ENCODE results near the gene INSRR. TPM values are rescaled to one million over a fixed set of nuclear protein-coding genes. Genes with fewer than 3 reads are reported as not detected.

Gene INSRR
- total and polyA plus RNA-seq, 2 of the 8 experiments (the other 6 are each of a cell fraction or from before 2014, with no cell fraction given): 0.02 TPM; not detected in 1

- H2BK120ac ChIP-seq (replicated peaks; ENCODE audit: low read depth, low read length): no peak overlapping the region
- TF ChIP-seq SAP30 (IDR thresholded peaks at IDR 0.05; ENCODE audit: insufficient read depth, insufficient replicate concordance, low read length) (no peak), SRF (IDR thresholded peaks at IDR 0.05; ENCODE audit: low read depth, low read length) (no peak), YY1 (IDR thresholded peaks at IDR 0.05; ENCODE audit: low read depth, low read length) (no peak), CREB1 (IDR thresholded peaks at IDR 0.05) (no peak), CTCF (IDR thresholded peaks at IDR 0.05; ENCODE audit: control extremely low read depth in 1 of 3, insufficient read depth in 1 of 3, low read depth in 1 of 3, low read length in 3 of 3) (no peak), HDAC6 (IDR thresholded peaks at IDR 0.05; ENCODE audit: low read depth, low read length) (no peak), CHD2 (IDR thresholded peaks at IDR 0.05; ENCODE audit: low read length) (no peak), ATF3 (IDR thresholded peaks at IDR 0.05; ENCODE audit: insufficient read depth, low read depth, low read length) (no peak), CBX5 (IDR thresholded peaks at IDR 0.05; ENCODE audit: low read depth, low read length) (no peak), NRF1 (IDR thresholded peaks at IDR 0.05; ENCODE audit: low read depth, low read length) (no peak)
- no peak overlapping the region for H2BK20ac ChIP-seq (ENCODE audit: low read length)
- no peak overlapping the region for H4K8ac ChIP-seq (ENCODE audit: extremely low read depth, insufficient read depth, low read length)
- H3K23me2 ChIP-seq (ENCODE audit: low read depth, low read length): peaks cover 6% of the 10 kb centered on the region; the same call in 1 of the 2 replicates
- no peak overlapping the region for H3K27ac ChIP-seq (ENCODE audit: low read depth, low read length)
- peaks cover 28 to 42% (median 40%) of the 10 kb centered on the region in 4 experiments for H3K27me3 ChIP-seq (replicated peaks in 1 of 4; ENCODE audit: control insufficient read depth in 3 of 4, extremely low read depth in 1 of 4, insufficient read depth in 3 of 4, low read length in 3 of 4)
- H3K56ac ChIP-seq (replicated peaks; ENCODE audit: insufficient read length, low read depth, low read length): no peak overlapping the region
- H3K4me2 ChIP-seq (ENCODE audit: insufficient read depth in 1 of 2, low read depth in 2 of 2, low read length in 2 of 2): no peak overlapping the region
- H3K9me3 ChIP-seq (ENCODE audit: insufficient read depth in 2 of 2, low read depth in 1 of 2, low read length in 1 of 2): no peaks in the 10 kb centered on the region
- H4K91ac ChIP-seq (replicated peaks; ENCODE audit: insufficient read length, low read length): no peak overlapping the region
- no peak overlapping the region for H2AK5ac ChIP-seq (ENCODE audit: low read depth, low read length)
- H2BK15ac ChIP-seq (ENCODE audit: low read length): no peak overlapping the region
- peaks cover 7 to 10% of the 10 kb centered on the region in 2 experiments for H4K20me1 ChIP-seq (replicated peaks in 1 of 2; ENCODE audit: control insufficient read depth in 1 of 2, insufficient read depth in 2 of 2, low read length in 2 of 2)
- H3K4ac ChIP-seq (replicated peaks; ENCODE audit: insufficient read length, low read depth, low read length): no peak overlapping the region
- H2BK12ac ChIP-seq (ENCODE audit: low read depth, low read length): peak overlapping the region; percentile 39; the same call in 1 of the 2 replicates
- DNase-seq (ENCODE audit: low read depth in 1 of 2, low spot score in 2 of 2) (no peak), FAIRE-seq (no peak)
- H2AFZ ChIP-seq (ENCODE audit: low read length): no peak overlapping the region
- H3K23ac ChIP-seq (ENCODE audit: insufficient read length): no peak overlapping the region
- WGBS, 2 experiments (ENCODE audit: extremely low coverage in 1 of 2, insufficient coverage in 1 of 2, insufficient read length in 1 of 2, insufficient replicate concordance in 2 of 2, low coverage in 1 of 2, low lambda C conversion rate in 2 of 2, missing lambda C conversion rate in 1 of 2): 88% methylated on average over 9 of the region's 14 CpGs; no CpG with 5 or more reads in 1 of the 2 experiments
- ChIA-PET POLR2A (ENCODE audit: partially characterized antibody) (interaction anchor here (1.0 to 1.4 kb wide), 3 partner anchors 27 to 49 kb away, joined by 3 read pairs; no protein-coding TSS in a partner anchor), CTCF (ENCODE audit: partially characterized antibody) (interaction anchor here (0.8 to 23.5 kb wide), 14 partner anchors 8 to 159 kb away, joined by 3 to 556 read pairs (median 6); partner anchors contain the start of genes CRABP2, INSRR, NTRK1 and SH2D2A)
- H3K4me3 ChIP-seq (ENCODE audit: extremely low read depth in 1 of 4, insufficient read depth in 2 of 4, low read depth in 3 of 4, low read length in 4 of 4): no peak overlapping the region
- H2BK5ac ChIP-seq (ENCODE audit: low read depth, low read length): no peak overlapping the region
- no peaks in the 10 kb centered on the region for H3K79me1 ChIP-seq (ENCODE audit: low read depth, low read length)
- peaks cover 0 to 17% (median 11%) of the 10 kb centered on the region in 4 experiments; a peak in 5 of 7 replicates for H3K4me1 ChIP-seq (replicated peaks in 1 of 4; ENCODE audit: control insufficient read depth in 3 of 4, insufficient read depth in 4 of 4, low read length in 3 of 4)
- H3K36me3 ChIP-seq (ENCODE audit: control insufficient read depth in 2 of 4, insufficient read depth in 4 of 4, low read length in 3 of 4): no peaks in the 10 kb centered on the region
- H3K18ac ChIP-seq (ENCODE audit: extremely low read depth, low read length): no peak overlapping the region
- H3K9ac ChIP-seq (replicated peaks in 1 of 4; ENCODE audit: extremely low read depth in 1 of 4, low read depth in 3 of 4, low read length in 3 of 4): no peak overlapping the region
- H3K79me2 ChIP-seq (ENCODE audit: control insufficient read depth in 1 of 2, insufficient read depth in 2 of 2, low read length in 2 of 2): no peaks in the 10 kb centered on the region
- H4K5ac ChIP-seq (ENCODE audit: insufficient read length, low read depth, low read length): no peak overlapping the region
- no peak overlapping the region for H3K14ac ChIP-seq (ENCODE audit: insufficient read length)
Observed at GRCh38 chr1:156840898-156841279, 18.0 kb downstream of the INSRR start.
